ENCODE data around the gene CFAP100. TPM values are rescaled to one million over a fixed set of nuclear protein-coding genes. Genes with fewer than 3 reads are reported as not detected.

The CFAP100 gene
- total and polyA plus RNA-seq, 10 of the 15 experiments (the other 5 are each of a cell fraction or from before 2014, with no cell fraction given) = 0.04 to 0.27 TPM; not detected in 8

GRCh38 chr3:126452213-126452612 lies 57.5 kb downstream of the CFAP100 start:
- in situ Hi-C loops (cut with MboI) (no loop called here), intact Hi-C loops (cut with micrococcal nuclease; ENCODE audit: unreplicated experiment) (no loop called here)
- ChIA-PET RAD21 (ENCODE audit: unreplicated experiment) (no interaction called here), CTCF (interaction anchor here (0.6 kb wide), 1 partner anchor 62 kb away, joined by 3 read pairs; no protein-coding TSS in a partner anchor), SMC1A (ENCODE audit: uncharacterized antibody, unreplicated experiment) (interaction anchor here (0.8 kb wide), 1 partner anchor 20 kb away, joined by 3 read pairs; no protein-coding TSS in a partner anchor), POLR2A (interaction anchor here (0.7 kb wide), 1 partner anchor 433 kb away, joined by 3 read pairs; no protein-coding TSS in a partner anchor)
- Histone ChIP-seq H3K9me3 (replicated peaks; ENCODE audit: control insufficient read depth, insufficient read depth, low read length) (no peaks in the 10 kb centered on the region), H3K4me3 (no peak overlapping the region), H3K4me2 (ENCODE audit: control insufficient read depth, insufficient read depth) (no peak overlapping the region), H3K4me1 (ENCODE audit: control insufficient read depth, insufficient read depth, low read length) (no peaks in the 10 kb centered on the region), H3K9ac (ENCODE audit: control insufficient read depth, insufficient read depth, low read length) (no peak overlapping the region), H3K79me2 (ENCODE audit: control insufficient read depth, insufficient read depth, low read length) (no peaks in the 10 kb centered on the region), H2AFZ (ENCODE audit: control insufficient read depth, low read depth, low read length) (no peak overlapping the region), H4K20me1 (ENCODE audit: control insufficient read depth, insufficient read depth) (no peaks in the 10 kb centered on the region), H3K36me3 (ENCODE audit: control insufficient read depth in 2 of 2, insufficient read depth in 2 of 2, low read length in 1 of 2) (peaks cover 10 to 19% of the 10 kb centered on the region in 2 experiments), H3K27ac (ENCODE audit: control insufficient read depth, insufficient read depth) (no peak overlapping the region), H3K27me3 (replicated peaks in 1 of 2; ENCODE audit: control insufficient read depth in 2 of 2, insufficient read depth in 2 of 2, low read length in 1 of 2) (no peaks in the 10 kb centered on the region)
- no peak for FAIRE-seq
- no peak for DNase-seq (ENCODE audit: low read depth, low spot score)
- BruUV-seq (replicated peaks) = no TSS peak
- WGBS (ENCODE audit: insufficient coverage, insufficient replicate concordance, low lambda C conversion rate, missing lambda C conversion rate) = 87% methylated on average over 9 of the region's 9 CpGs
- no peak for ATAC-seq
- TF ChIP-seq POLR2AphosphoS2 (IDR thresholded peaks at IDR 0.05; ENCODE audit: low read depth, low read length) = no peak
- TF ChIP-seq IRF5 (IDR thresholded peaks at IDR 0.05; ENCODE audit: borderline replicate concordance) = no peak
- no peak for TF ChIP-seq TARDBP (IDR thresholded peaks at IDR 0.05; ENCODE audit: borderline replicate concordance)
- TF ChIP-seq EED (IDR thresholded peaks at IDR 0.05; ENCODE audit: low read depth) = no peak
- no peak for TF ChIP-seq MEF2B (IDR thresholded peaks at IDR 0.05; ENCODE audit: partially characterized antibody, poor library complexity, severe bottlenecking)
- no peak for TF ChIP-seq SMAD5 (IDR thresholded peaks at IDR 0.05; ENCODE audit: low read depth)
- no peak for TF ChIP-seq NFYA (IDR thresholded peaks at IDR 0.05; ENCODE audit: borderline replicate concordance, low read depth, low read length)
- TF ChIP-seq, protein P1, sequence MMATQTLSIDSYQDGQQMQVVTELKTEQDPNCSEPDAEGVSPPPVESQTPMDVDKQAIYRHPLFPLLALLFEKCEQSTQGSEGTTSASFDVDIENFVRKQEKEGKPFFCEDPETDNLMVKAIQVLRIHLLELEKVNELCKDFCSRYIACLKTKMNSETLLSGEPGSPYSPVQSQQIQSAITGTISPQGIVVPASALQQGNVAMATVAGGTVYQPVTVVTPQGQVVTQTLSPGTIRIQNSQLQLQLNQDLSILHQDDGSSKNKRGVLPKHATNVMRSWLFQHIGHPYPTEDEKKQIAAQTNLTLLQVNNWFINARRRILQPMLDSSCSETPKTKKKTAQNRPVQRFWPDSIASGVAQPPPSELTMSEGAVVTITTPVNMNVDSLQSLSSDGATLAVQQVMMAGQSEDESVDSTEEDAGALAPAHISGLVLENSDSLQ (IDR thresholded peaks at IDR 0.05) = no peak
- TF ChIP-seq LARP7 (IDR thresholded peaks at IDR 0.05) = no peak
- TF ChIP-seq EGR1 (IDR thresholded peaks at IDR 0.05; ENCODE audit: borderline replicate concordance in 1 of 2, low read depth in 2 of 2, low read length in 2 of 2) = no peak
- no peak for TF ChIP-seq POLR2A (IDR thresholded peaks at IDR 0.05; ENCODE audit: low read depth, low read length)
- no peak for TF ChIP-seq SMARCA5 (IDR thresholded peaks at IDR 0.05)
- no peak for TF ChIP-seq POU2F2 (IDR thresholded peaks at IDR 0.05; ENCODE audit: borderline replicate concordance, low read depth, low read length)
- no peak for TF ChIP-seq JUNB (IDR thresholded peaks at IDR 0.05)
- no peak for TF ChIP-seq CEBPB (IDR thresholded peaks at IDR 0.05; ENCODE audit: borderline replicate concordance in 1 of 2, low read depth in 2 of 2, low read length in 2 of 2)
- TF ChIP-seq, protein P2, sequence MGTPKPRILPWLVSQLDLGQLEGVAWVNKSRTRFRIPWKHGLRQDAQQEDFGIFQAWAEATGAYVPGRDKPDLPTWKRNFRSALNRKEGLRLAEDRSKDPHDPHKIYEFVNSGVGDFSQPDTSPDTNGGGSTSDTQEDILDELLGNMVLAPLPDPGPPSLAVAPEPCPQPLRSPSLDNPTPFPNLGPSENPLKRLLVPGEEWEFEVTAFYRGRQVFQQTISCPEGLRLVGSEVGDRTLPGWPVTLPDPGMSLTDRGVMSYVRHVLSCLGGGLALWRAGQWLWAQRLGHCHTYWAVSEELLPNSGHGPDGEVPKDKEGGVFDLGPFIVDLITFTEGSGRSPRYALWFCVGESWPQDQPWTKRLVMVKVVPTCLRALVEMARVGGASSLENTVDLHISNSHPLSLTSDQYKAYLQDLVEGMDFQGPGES (IDR thresholded peaks at IDR 0.05) = no peak
- no peak for TF ChIP-seq USF2 (IDR thresholded peaks at IDR 0.05; ENCODE audit: borderline replicate concordance, low read depth, low read length)
- no peak for TF ChIP-seq MLLT1 (IDR thresholded peaks at IDR 0.05)
- no peak for TF ChIP-seq BHLHE40 (IDR thresholded peaks at IDR 0.05; ENCODE audit: borderline replicate concordance in 1 of 2, low read depth in 2 of 2, low read length in 1 of 2)
- TF ChIP-seq MEF2A (IDR thresholded peaks at IDR 0.05; ENCODE audit: insufficient read depth, low read depth, low read length) = no peak

Measured in GM12878 (cell line).